Measurements from ENCODE around the gene ANK3. TPM values are rescaled to one million over a fixed set of nuclear protein-coding genes. Genes with fewer than 3 reads are reported as not detected.

The ANK3 gene
- total RNA-seq, 4 donors from 2014 or later, result 6.4 to 23.2 (median 13.5) TPM

DNA sequence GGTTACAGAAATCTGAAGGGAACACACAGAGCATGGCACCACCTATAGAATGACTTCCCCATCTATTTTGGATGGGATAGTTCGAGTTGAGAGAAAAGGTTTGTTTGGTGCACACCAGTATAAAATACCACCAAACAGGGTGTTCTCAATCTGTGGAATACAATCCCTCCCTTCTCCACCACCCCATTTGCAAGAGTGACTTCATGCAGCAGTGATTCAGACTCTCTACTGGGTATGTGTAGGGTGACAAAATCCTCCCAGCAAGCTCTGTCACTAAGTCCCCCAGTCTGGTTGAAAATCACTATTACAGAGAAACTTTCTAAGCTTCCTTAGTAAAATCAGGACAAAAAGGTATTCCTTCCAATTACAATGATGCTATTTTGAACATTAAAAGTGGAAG lies 69.0 kb downstream of the ANK3 start:
- TF ChIP-seq, protein P1, sequence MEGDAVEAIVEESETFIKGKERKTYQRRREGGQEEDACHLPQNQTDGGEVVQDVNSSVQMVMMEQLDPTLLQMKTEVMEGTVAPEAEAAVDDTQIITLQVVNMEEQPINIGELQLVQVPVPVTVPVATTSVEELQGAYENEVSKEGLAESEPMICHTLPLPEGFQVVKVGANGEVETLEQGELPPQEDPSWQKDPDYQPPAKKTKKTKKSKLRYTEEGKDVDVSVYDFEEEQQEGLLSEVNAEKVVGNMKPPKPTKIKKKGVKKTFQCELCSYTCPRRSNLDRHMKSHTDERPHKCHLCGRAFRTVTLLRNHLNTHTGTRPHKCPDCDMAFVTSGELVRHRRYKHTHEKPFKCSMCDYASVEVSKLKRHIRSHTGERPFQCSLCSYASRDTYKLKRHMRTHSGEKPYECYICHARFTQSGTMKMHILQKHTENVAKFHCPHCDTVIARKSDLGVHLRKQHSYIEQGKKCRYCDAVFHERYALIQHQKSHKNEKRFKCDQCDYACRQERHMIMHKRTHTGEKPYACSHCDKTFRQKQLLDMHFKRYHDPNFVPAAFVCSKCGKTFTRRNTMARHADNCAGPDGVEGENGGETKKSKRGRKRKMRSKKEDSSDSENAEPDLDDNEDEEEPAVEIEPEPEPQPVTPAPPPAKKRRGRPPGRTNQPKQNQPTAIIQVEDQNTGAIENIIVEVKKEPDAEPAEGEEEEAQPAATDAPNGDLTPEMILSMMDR (IDR thresholded peaks at IDR 0.05; ENCODE audit: low read depth), result no peak

DNA sequence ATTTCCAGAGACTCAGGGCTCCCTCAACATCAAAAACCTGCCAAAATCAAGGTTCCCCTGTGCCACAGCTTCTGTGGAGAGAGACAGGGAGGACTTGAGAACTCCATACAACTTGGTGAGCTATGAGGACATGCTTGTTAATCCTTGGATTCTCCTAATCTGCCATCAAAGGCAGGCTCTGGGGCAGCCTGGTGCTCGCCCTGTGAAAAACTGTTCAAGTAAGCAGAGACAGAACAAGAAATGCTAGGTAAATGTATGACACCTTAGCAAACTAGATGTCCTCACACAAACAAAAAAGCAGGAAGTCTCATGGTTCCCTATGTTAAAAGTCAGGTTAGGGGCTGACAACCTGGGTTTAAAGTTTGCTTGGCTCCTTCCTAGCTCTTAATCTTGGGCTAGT lies 73.6 kb downstream of the ANK3 start:
- TF ChIP-seq, protein P1 (IDR thresholded peaks at IDR 0.05; ENCODE audit: low read depth), result no peak

DNA sequence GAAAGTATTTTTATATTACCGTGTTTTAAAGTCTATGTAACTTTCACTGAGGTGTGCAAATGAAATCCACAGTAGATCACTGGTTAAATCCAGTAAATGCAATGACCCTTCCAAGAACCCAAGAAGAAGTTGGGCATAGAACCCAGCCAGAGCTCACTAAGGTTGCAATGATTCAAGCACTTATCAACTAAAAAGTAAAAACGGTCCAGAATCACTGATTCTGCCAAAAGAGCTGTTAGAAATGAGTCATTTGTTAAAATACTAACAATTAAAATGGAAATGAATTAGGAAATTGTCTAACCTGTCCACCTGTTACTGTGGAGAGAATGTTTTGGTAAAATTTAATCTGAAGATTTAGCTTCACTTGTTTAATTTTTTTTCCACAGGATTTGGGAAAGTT lies 74.4 kb downstream of the ANK3 start:
- TF ChIP-seq, protein P1 (IDR thresholded peaks at IDR 0.05; ENCODE audit: low read depth), result no peak

DNA sequence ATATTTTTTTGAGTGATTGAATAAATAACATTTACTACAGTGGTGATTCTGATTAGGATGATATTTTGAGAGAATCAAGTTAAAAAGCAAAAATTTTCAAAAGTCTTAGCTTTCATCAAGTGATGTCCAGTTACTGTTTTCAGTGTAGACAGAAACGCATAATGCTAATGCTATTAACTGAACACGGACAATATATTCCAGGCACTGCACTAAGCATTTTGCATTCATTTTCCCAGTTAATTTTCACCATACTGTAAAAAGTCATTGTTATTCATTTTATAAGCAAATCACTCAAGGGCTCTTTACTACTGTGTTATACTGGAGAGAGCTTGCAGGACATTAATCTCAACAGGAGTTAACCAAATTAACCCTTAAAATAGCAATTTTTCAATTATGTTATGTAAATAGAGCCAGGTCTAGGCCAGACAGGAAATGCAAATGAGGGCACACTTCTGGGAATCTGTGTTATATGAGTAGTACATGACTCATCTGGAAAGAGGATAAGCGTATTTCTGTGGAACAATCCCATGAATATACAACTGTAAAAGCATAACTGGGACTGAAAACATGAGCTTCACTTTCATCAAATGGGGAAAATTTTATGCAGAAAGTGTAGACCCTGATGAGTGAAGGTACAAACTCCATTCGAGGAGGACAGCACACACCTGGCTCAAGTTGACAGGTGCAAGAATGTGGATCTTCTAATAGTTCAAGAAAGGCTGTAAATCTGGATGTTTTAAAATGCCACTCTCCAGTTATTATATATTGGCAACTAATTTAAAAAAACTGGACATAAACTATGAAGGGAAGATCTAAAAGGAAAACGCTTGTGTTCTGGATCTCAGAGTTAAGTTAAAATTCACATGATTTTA lies 75.4 kb downstream of the ANK3 start:
- TF ChIP-seq, protein P1 (IDR thresholded peaks at IDR 0.05; ENCODE audit: low read depth), result no peak

DNA sequence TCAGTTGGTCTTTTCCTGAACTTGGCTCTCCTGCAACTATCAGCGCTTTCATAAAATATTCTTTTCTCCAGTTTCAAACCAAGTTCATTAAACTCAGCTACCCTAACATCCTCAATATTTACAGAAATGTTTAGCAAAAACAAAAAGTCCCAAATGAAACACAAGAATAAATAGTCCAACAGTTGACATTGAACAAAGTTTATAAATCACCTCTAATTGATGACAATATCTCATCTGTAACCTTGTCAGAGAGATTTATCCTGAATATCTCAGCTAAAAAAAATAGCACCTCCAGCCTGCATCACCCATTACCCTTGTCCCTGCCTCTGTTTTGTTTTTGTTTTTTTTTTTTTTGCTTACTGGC lies 76.1 kb downstream of the ANK3 start:
- TF ChIP-seq, protein P1 (IDR thresholded peaks at IDR 0.05; ENCODE audit: low read depth), result no peak

DNA sequence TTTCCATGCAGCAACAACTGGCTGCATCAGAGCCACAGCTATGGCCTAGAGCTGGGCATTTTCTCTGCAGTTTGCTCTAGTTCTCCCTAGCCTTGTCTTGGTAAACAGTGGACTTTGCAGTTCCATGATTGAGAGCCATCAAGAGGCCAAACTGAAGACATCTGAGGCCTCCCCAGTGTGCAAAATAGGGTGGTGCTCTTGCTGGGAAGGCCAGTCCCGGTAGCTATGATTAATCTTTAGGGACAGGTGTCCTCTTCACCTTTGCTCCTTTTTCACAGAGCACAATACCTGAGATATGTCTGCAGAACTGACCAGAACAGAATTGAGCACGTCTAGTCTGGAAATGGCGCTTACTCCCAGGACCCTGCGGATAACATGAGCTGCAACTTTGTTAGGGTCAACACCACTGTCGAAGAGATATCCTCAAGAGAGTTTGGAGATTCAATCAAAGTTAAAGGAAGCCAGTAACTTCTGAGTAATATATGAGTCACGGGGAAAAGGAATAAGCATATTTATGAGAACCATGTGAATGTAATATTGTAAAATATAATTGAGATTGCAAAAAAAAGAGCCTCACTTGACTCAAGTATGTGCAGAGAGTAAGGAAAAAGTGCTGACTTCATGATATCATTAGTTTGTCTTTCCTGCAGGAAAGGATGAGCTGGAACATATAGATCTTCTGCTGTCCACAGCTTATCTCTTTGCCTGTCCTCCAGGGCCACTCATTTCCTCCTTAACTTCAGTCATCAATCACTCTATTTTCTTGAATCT lies 76.7 kb downstream of the ANK3 start:
- TF ChIP-seq, protein P1 (IDR thresholded peaks at IDR 0.05; ENCODE audit: low read depth), result no peak

GRCh38 chr10:60311821-60312220 lies 77.9 kb downstream of the ANK3 start:
- TF ChIP-seq, protein P1 (IDR thresholded peaks at IDR 0.05; ENCODE audit: low read depth), result no peak
